AG09309 (cell line): Measurements from ENCODE around the gene DCTD.

ENCODE experiments used
- DNase-seq: peaks from one replicate; pipeline ENCODE4 v3.0.0-alpha.2; 2010; ENCODE audit warnings: low read depth
- H3K4me3 ChIP-seq: 2 replicates; pipeline ENCODE4 v1.5.1; 2011; ENCODE audit warnings: mild to moderate bottlenecking, low read depth, low read length, moderate library complexity; ENCODE audit not compliant: control insufficient read depth
- TF ChIP-seq, protein P1 (sequence below): IDR thresholded peaks from 2 replicates; pipeline ENCODE4 v1.5.1; 2011; ENCODE audit warnings: mild to moderate bottlenecking, low read depth, low read length, inconsistent platforms; ENCODE audit not compliant: insufficient read depth, control insufficient read depth; ENCODE audit errors: missing control alignments

Gene DCTD

DNA sequence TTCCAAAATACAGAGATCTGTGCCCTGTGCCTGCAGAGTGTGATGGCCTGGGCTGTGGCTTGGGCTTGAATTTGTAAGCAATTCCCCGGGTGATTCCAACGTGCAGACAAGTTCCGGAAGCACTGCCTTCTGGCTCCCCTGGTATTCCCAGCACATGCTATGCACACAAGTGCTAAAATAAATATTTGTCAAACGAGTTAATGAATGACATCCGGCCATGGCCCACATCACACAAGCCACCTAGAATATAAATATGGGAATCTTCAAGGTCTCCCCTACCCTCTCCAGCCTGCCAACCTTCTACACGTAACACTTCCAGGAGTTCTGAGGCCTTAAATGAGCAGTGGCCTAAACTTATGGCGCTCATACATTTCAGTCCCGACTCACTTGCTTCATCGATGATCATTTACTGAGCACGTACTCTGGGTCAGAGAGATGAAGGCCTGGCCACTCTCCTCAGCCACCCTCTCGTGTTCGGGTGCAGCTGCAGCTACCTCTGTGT is 21.3 kb downstream of the DCTD start:
- DNase-seq = no peak
- TF ChIP-seq, protein P1, sequence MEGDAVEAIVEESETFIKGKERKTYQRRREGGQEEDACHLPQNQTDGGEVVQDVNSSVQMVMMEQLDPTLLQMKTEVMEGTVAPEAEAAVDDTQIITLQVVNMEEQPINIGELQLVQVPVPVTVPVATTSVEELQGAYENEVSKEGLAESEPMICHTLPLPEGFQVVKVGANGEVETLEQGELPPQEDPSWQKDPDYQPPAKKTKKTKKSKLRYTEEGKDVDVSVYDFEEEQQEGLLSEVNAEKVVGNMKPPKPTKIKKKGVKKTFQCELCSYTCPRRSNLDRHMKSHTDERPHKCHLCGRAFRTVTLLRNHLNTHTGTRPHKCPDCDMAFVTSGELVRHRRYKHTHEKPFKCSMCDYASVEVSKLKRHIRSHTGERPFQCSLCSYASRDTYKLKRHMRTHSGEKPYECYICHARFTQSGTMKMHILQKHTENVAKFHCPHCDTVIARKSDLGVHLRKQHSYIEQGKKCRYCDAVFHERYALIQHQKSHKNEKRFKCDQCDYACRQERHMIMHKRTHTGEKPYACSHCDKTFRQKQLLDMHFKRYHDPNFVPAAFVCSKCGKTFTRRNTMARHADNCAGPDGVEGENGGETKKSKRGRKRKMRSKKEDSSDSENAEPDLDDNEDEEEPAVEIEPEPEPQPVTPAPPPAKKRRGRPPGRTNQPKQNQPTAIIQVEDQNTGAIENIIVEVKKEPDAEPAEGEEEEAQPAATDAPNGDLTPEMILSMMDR = no peak
- no peak overlapping the region for H3K4me3 ChIP-seq

DNA sequence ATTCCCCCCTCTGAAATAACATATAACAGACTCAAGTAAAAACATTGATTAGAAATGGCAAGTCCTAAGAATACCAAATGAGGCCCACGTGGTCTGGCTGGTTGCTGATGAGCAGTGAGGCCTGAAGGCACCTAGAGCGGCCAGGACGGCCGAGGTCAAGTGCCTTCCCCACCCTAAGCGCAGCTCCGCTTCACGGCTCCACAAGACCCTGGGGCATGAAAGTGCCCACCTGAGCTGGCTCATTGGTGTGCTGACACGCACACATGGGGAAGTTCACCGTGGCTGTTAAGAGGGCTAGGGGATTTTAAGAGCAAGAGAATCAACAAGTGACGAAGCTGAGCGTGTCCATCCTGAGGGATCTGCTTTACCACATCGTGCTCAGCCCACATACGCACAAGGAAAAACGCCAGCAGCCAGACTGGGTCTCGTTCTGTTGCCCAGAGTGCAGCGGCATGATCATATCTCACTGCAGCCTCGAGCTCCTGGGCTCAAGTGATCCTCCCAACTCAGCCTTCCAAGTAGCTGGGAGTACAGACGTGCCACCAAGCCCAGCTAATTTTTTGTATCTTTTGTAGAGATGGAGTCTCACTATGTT is 22.4 kb downstream of the DCTD start:
- TF ChIP-seq, protein P1 = no peak
- no peak overlapping the region for H3K4me3 ChIP-seq
- no peak for DNase-seq

DNA sequence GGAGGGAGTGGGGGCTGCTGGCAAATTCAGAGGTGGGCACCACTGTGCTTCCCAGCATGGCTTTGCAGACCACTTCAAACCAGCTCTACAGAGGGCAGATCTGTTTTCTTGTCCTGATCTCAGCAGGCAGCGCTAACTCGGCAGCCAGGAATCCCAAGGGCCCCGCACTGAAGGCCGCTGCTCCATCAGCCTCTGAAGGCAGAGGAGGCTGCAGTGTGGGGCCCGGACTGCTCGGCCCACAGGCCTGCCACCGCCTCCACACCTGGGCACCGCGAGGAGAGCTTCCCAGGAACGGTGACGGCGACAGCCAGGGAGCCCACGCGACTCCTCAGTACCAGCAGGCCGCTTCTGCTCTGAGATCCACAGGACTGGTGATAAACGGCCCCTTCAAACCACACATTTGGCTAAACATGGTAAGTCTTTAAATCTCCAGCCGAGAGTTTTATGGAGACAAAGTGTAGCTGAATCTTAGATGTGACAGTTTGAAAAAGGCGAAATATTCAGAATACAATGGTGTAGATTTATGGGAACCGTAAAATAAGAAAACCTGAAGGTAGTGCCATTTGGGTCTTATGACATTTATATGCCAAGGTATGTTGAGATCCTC is 23.6 kb downstream of the DCTD start:
- no peak overlapping the region for H3K4me3 ChIP-seq
- TF ChIP-seq, protein P1 = no peak
- DNase-seq = no peak

DNA sequence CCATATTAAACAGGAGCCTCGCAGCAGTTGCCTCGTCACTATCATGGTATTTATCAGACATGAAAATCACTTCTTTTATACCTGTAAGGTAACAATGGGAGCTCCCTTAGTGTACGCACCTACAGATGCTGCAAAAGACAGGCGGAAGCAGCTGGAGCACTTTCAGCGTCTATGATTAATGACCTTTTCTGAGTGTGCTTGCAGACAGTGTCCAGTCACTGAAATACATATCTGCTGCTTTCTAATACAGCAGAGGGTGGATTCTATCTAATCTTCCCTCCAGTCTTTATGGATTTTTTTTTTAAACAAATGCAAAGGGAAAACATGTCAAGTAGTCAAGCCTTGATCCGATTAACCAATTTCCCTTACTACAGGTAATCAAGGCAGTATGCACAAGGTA is 24.1 kb downstream of the DCTD start:
- TF ChIP-seq, protein P1 = no peak
- H3K4me3 ChIP-seq = no peak overlapping the region
- no peak for DNase-seq

DNA sequence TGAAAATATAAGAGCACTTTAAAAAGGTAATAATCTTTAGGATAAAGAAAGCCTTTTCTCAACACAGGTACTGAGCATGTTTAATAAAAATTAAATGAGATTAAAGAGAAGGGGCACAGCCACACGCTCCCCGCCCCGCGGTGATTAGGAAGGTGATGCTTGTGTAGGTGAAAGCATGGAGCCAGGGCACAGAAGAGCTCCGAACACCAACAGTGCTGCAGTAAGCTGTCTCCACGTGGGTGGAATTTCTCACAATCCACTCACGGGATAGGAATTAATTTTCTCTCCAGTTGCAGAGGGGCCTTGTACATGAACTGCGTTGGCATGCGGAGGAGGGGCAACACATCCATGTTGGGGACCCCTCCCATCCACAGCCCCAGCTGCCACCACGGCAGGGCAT is 27.0 kb downstream of the DCTD start:
- TF ChIP-seq, protein P1 = no peak
- H3K4me3 ChIP-seq = no peak overlapping the region
- DNase-seq = no peak

DNA sequence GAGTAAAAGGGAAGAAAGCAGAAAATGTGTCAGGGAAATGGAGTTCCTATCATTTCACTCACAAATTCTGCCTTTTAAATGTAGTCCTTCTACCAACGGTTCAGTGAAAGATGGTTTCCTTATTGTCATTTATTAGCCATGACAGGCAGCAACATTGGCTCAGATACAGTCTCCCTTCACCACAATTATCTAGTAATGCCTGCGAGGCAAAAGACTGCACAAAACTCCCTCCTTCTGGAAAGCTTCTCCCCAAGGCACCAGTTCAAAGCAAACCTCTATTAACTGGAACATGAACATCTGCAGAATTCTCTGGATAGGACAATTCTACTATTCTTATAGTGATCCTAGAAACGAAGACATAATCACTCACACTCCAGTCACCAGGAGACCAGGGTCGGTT is 28.3 kb downstream of the DCTD start:
- no peak for DNase-seq
- H3K4me3 ChIP-seq = no peak overlapping the region
- TF ChIP-seq, protein P1 = no peak
